MM.1S (cell line): Measurements from ENCODE around the gene ST3GAL3.

Source experiments
- CTCF ChIP-seq: fragments of 300-600 bp; sonication (generic); IDR thresholded peaks from 2 replicates; pipeline ENCODE4 v1.5.1; 2016; ENCODE audit warnings: antibody characterized with exemption, low read length, mixed read lengths
- EZH2phosphoT487 ChIP-seq: fragments of 300-600 bp; sonication (generic); IDR thresholded peaks from 2 replicates; pipeline ENCODE4 v1.6.1; 2018; ENCODE audit warnings: antibody characterized with exemption, low read length

- TF ChIP-seq EZH2phosphoT487 (no peak), CTCF (no peak)
Measured at GRCh38 chr1:43900386-43900785, 193.1 kb downstream of the ST3GAL3 start.
